HS-27A (cell line): Measurements from ENCODE around the gene TTLL12.

Experiments
- DNase-seq: peaks from one replicate; pipeline ENCODE4 v3.0.0-alpha.2; 2012; ENCODE audit warnings: low read depth, missing footprints

The TTLL12 gene

GRCh38 chr22:43127166-43127908 is 59.6 kb downstream of the TTLL12 start:
- DNase-seq: no peak

- DNase-seq: peak; percentile 46
Observed at GRCh38 chr22:43126501-43127165, 60.3 kb downstream of the TTLL12 start.

GRCh38 chr22:43118953-43119458 is 67.9 kb downstream of the TTLL12 start:
- DNase-seq: no peak

GRCh38 chr22:43118024-43118849 is 68.7 kb downstream of the TTLL12 start:
- no peak for DNase-seq

- no peak for DNase-seq
Observed at GRCh38 chr22:43116932-43117331, 70.0 kb downstream of the TTLL12 start.
